Measurements from ENCODE around the gene POLK.

DNA sequence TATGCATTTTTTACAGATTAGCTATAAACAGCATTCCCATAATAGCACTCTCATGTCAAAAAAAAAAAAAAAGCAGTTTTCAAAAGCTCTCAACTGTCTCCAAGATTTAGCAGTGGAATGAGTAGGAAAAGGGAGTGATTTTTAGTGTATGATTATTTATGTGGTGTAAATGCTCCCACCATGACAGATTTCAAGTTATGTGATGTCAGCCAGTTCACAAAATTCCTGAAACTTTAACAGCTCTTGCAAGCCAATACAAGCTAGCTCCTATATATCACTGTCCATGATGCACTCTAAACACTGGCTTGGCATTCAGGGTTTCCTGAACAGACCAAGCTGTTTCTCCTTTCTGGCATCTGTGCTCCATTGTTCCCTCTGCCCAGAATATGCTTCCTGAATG lies 91.7 kb downstream of the POLK start:
- no peak for TF ChIP-seq POLR2AphosphoS5 (IDR thresholded peaks at IDR 0.05; ENCODE audit: low read depth, low read length)
- TF ChIP-seq, protein P1, sequence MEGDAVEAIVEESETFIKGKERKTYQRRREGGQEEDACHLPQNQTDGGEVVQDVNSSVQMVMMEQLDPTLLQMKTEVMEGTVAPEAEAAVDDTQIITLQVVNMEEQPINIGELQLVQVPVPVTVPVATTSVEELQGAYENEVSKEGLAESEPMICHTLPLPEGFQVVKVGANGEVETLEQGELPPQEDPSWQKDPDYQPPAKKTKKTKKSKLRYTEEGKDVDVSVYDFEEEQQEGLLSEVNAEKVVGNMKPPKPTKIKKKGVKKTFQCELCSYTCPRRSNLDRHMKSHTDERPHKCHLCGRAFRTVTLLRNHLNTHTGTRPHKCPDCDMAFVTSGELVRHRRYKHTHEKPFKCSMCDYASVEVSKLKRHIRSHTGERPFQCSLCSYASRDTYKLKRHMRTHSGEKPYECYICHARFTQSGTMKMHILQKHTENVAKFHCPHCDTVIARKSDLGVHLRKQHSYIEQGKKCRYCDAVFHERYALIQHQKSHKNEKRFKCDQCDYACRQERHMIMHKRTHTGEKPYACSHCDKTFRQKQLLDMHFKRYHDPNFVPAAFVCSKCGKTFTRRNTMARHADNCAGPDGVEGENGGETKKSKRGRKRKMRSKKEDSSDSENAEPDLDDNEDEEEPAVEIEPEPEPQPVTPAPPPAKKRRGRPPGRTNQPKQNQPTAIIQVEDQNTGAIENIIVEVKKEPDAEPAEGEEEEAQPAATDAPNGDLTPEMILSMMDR (IDR thresholded peaks at IDR 0.05), result no peak
- no peak for TF ChIP-seq NRF1 (IDR thresholded peaks at IDR 0.05; ENCODE audit: low read depth, low read length)
- no peak for TF ChIP-seq RFX5 (IDR thresholded peaks at IDR 0.05; ENCODE audit: low read length)
- no peak for TF ChIP-seq CHD2 (IDR thresholded peaks at IDR 0.05; ENCODE audit: low read length, partially characterized antibody)
- TF ChIP-seq, protein P2, sequence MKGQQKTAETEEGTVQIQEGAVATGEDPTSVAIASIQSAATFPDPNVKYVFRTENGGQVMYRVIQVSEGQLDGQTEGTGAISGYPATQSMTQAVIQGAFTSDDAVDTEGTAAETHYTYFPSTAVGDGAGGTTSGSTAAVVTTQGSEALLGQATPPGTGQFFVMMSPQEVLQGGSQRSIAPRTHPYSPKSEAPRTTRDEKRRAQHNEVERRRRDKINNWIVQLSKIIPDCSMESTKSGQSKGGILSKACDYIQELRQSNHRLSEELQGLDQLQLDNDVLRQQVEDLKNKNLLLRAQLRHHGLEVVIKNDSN (IDR thresholded peaks at IDR 0.05; ENCODE audit: borderline replicate concordance, low read depth), result no peak
